NCI-H1092 (cell line): Measurements from ENCODE around the gene RBM28.

Experiments
- DNase-seq: peaks from one replicate; lab custom pipeline; 2025; lab: John Stamatoyannopoulos, UW

RBM28 gene, protein sequence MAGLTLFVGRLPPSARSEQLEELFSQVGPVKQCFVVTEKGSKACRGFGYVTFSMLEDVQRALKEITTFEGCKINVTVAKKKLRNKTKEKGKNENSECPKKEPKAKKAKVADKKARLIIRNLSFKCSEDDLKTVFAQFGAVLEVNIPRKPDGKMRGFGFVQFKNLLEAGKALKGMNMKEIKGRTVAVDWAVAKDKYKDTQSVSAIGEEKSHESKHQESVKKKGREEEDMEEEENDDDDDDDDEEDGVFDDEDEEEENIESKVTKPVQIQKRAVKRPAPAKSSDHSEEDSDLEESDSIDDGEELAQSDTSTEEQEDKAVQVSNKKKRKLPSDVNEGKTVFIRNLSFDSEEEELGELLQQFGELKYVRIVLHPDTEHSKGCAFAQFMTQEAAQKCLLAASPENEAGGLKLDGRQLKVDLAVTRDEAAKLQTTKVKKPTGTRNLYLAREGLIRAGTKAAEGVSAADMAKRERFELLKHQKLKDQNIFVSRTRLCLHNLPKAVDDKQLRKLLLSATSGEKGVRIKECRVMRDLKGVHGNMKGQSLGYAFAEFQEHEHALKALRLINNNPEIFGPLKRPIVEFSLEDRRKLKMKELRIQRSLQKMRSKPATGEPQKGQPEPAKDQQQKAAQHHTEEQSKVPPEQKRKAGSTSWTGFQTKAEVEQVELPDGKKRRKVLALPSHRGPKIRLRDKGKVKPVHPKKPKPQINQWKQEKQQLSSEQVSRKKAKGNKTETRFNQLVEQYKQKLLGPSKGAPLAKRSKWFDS

DNA sequence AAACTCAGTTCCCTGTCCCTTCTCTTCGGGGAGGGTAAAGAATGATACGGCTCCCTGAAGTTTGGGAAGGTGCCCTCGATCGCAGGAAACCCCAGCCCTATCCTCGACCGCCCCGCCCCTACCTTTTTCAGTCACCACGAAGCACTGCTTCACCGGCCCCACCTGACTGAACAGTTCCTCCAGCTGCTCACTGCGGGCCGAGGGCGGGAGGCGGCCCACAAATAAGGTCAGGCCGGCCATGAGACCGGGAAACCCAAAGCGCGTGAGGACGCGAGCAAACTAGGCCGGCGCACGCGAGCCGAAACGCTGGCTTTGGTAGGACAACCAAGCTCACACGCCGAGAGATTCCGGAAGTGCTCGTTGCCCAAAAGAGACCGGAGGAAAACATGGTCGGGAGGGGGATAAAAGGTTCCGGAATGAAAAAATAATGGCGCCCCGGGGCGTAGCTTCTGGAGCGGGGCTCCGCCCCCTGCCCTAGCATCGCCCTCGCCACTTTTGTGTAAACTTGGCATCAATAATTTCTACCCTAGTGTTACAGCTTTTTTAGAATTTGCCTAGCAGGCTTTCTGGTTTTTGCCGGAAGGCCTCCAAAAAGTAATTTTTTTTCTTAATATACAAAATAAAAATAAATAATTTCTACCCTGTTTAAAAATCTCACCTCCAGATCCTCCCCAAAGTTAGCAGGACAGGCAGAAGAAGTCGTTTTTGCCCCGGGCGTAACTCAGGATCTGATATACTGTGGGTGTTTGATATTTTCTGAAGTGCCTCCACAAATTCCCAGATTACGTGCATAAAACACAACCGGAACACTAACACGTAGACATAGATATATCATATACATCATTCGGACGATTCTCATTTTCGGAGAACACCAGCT lies at the start of gene RBM28:
Gene RBM28 (minus strand): TSS at position 355 of the 877 bp plus-strand sequence. CDS start 115 bp downstream, at position 240.
- peak; percentile 95 for DNase-seq

DNA sequence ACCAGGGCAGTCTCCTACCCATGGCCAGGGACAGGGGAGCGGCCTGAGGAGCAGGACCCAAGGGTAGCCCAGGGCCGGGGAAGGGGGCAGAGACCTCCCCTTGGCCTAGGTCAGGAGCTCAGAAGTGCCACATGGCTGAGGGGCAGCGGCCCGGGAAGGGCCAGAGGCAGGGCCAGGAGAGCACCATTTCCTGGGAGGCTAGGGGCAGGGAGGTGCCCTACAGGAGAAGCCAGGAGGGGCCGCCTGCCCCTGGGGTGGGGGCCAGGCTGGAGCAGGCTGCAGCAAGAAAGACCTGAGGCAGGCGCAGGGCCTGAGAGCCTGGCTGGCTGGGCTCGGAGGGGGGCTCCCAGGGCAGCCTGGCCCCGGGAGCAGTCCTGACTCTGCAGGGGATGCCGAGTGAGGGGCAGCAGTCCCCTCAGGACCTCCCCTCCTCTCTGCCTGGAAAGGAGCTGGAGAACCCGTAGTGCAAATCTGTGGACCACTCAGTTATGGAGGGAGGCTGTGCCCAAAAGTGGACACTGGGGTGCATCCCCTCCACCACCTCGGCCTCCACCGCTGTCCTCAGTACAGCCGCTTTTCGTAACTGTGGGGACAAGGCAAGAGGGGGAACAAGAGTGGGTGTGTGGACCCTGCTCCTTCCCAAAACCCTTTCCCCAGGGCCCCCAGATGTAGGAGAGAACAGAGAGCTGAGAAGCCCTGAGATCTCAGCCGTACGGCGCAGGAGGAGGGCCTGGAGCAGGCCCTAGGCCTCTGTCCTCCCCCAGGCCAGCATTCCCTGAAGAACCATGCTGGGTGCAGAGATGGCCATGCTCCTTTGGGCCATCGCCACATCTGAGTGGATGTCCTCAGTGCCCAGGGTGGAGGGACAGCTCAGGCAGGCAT lies 49.0 kb upstream of the RBM28 start:
- no peak for DNase-seq

DNA sequence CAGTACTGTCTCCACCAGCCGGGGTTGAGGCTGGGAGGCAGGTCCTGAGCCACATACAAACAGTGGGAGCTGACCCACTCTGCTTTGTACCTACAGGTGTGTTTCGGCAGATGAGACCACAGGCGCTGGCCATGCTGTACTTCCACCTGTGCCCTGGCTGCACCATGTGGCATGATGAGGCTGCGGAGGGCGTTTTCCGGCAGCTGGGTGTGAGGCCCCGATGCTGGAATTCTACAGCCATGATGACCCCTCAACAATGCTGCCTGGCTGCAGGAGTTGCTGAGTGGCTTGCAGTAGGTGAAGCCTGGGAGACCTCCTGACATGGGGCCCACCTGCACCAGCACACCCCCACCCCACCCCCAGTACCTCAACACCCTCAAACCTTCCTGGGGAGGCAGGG lies 48.1 kb upstream of the RBM28 start:
- no peak for DNase-seq

DNA sequence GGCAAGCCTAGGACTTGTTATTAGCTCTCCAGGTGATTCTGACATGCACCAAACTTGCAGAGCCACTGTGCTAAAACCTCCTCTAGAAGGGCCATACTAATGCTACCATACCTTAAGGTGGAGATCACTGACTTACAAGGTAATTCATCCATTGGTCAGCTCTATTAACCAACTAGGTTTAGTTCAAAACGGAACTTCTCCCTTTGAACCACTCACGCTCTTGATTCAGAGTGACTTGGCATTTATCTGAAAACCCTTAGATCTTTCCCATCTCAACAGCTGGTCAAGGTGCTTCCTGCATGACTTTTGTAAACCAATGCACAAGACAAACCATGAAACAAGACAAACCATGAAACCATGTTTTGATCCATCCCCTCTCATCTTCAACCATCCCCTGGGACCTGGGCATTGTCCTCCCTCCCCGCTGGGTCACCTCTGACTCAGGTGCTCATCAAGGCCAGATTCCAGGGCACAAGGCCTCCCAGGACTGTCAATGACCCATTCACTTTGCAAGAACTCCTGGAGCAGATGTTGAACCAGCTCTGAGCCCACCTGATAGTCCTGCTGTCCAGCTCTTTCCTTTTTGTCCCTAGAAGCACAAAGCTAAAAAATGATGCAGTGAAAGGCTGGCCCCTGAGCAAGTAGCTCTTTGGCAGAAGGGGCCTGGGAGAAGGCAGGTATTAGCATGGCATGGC lies 47.3 kb upstream of the RBM28 start:
- no peak for DNase-seq

DNA sequence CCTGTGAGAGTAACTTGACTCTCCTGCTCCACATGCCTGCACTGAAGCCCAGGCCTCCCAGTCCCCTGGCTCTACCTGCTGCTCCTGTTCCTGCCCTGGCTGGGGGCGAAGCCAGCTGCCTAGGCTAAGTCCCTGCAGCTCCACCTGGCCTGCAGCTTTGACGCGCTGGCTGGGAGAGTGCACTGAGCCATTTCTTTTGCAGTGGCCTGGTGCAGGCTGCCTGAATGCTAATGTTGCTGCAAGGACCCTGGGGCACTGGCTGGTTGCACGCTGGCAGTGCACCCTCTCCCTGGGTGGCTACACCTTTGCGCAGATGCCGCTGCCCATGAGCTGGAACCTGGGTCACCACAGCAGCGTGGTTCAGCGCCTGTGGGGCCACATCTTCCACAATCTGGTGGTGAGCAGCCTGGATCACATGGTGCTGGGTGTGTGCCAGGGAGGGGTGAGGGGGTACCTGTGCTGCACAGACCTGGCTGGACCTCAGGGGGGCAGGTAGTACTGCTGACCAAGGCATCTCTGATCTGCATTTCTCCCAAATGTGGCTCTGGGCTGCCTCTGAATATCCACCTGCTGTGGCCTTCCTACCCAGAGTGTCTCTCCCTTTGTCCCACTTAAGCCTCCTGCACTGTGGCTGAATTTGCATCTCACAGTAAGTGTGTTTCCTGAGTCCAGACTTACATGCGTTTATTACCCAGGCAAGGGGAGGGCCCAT lies 46.1 kb upstream of the RBM28 start:
- no peak for DNase-seq

DNA sequence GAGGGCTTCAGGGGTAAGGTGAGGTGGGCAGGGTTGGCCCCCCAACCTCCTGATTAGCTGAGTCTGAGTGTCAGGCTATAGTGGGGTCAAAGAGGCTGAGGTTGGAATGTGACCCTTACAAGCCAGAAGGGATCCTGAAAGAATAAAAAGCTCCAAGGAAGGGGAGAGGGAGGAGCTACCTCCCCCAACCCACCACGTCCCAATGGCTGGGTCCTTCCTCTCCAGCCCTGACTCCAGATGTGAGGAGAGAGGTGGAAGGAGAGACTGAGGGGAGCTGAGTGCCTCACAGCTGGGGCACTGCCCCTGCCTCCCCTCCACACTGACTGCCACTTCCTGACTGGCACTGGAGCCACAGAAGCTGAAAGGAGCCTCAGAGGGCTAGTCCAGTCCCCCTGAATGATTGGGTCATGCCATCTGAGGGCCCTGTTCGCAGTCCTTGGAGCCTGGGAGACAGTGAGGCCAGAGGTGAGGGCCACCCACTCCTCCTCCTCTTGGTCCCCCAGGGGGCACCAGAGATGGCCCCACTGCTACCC lies 45.4 kb upstream of the RBM28 start:
- DNase-seq = no peak

GRCh38 chr7:128388145-128388485 lies 44.4 kb upstream of the RBM28 start:
- DNase-seq = no peak

GRCh38 chr7:128387216-128388144 lies 43.8 kb upstream of the RBM28 start:
- DNase-seq = peak; percentile 73

DNA sequence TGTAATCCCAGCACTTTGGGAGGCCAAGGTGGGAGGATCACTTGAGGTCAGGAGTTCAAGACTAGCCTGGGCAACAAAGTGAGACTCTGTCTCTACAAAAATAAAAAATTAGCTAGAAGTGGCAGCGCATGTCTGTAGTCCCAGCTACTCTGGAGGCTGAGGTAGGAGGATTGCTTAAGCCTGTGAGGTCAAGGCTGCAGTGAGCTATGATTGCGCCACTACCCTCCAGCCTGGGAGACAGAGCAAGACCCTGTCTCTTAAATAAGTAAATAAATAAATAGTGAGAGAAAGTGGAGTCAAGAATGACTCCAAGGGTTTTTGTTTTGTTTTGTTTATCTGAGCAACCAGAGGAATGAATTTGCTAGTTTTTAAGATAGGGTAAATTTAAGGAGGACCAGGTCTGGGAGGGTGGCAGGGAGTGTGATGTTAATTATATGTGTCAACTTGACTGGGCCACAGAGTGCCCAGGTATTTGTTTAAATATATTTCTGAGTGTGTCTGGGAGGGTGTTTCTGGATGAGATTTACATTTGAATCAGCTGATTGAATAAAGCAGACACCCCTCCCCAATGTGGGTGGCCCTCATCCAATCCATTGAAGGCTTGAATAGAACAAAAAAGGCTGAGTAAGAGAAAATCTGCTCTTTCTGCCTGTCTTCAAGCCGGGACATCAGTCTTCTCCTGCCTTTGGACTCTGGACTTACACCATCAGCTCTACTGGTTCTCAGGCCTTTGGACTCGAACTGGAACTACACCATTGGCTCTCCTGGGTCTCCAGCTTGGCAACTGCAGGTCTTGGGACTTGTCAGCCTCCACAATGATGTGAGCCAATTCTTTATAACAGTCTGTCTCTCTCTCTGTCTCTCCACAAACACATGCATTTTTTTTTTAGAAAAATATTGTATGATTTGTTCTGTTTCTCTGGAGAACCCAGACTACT lies 42.5 kb upstream of the RBM28 start:
- DNase-seq = no peak

DNA sequence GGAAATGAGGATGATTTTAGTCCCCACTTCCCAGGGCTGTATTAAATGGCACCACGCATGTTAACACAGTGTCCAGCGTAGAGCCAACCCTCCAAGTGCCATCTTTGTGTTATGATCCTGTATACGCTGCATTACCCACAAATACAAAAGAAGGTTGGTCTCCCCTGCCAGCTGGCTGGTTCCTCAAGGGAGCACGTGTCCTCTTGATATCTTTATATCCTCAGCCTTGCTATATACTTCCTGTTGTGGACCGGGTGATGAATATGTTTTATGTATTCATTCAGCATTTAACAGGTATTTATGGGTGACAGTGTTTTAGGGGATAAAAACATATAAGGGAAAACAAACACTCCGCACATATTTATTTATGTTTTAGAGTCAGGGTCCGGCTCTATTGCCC lies 41.0 kb upstream of the RBM28 start:
- DNase-seq = no peak

DNA sequence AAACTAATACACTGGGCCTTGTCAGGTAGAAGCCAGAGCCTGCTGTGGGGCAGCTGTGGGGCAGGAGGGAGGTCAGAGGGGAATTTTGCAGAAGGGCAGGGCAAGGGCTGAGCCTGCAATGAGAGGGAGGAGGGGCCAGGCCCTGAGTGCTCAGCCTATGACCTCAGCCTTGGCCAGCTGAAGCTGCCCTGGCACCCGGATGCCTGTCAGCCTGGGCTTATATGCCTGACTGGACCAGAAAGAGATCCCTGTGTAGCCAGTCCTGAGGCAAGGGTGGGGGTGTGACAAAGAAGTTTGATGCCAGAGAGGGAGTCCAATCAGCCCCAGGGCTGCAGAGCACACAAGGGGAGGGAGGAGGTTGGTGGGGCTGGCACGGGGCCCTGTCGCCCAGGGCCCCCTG lies 40.1 kb upstream of the RBM28 start:
- DNase-seq = no peak

DNA sequence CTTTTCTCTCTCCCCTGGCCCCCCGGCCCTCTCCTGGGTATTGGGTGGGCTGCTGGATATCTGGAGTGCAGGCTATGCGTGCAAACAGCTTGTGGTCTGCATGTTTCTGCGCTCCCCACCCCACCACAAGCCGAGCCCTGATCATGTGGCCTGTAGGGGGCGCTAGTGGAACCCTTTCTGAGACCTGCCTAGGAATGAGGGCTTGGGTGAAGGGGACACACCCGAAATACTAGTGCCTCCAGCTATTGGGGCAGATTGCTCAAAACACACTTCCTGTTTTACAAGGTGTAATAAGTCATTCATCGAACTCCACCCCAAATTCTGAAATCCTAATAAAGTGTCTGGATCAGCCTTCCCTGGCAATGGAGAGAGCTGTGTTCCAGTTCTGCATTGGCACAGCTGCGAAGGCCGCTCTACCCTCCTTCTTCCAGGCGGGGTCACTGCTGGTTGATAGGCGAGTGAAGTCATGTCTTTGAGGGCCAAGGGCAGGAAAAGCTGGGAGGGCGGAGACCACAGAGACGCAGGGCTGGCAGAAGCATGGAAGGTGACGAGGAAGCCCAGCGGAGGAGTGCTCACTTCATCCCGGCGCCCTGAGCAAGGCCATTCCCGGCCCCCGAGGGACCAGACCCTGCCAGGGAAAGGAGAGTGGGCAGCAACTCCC lies 37.6 kb upstream of the RBM28 start:
- DNase-seq = no peak

DNA sequence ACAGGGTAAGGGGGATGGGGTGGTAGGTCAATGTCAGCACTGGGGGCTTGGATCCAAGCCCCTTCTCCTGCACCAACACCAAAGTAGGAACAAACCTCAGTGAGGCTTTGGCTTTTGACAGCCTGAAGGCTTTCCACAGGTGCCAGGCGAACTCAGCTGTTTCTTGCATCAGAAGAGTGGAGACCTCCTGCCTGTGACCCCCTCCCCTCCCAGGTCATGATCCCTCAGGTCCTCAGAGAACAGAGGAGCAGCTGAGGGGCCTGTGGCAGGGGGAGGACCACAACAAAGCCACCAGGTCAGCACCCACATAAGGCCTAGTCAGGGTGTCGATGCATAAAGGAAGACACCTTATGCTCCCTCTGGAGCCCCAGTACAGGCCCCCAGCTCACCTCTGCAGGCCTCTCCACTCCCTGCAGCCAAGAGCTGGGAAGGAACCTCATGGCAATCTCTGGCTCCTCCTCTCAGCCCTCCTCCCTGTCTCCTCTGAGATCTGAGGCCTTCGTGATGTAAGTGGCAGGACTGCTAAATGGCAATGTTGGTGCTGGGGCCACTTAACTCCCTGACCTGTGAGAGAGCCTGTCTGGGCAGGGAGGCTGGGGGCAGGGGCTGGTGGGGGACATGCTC lies 36.9 kb upstream of the RBM28 start:
- DNase-seq = no peak

DNA sequence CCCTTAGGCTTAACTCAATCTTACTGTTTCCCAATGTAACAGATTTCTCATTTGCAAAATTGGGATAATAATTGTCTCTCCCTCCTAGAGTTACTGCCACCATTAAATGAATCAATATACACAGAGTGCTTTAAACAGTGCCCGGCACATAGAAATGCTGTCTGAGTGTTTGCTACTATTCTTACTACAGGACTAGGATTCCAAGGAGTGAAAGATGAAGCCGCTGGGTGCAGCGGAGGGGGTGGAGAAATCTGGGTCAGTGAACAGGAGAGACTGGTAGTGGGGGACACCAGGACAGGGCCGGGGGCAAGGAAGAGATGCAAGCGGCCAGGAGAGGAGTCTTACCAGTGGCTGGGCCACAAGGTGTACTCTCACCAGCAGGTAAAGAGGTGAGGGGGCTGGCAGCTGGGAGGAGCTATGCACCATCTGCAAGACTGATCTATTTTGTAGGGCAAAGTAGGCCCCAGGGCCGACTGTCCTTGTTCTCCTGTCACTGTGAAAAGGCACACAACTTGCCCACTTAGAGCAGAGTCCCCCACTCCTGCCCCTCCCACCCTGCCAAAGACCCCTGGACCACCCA lies 36.3 kb upstream of the RBM28 start:
- no peak for DNase-seq

DNA sequence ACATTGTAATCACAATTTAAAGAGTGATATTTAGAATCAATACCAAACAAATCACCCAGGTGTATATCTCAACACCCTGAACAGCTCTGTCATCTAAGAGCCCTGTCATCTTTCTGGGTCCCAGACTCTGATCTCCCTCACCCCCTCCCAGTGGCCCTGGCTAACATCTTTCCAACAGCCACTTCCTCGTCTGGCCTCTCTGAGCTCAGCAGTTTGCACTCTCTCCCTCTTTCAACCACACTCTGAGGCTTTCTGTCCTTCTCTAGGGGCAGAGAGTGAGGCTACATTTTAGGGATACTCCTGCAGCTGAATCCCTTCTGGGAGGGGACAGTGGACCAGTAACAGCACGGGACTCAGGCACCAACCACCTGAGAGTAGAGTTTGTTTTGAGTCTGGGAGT lies 34.9 kb upstream of the RBM28 start:
- no peak for DNase-seq

GRCh38 chr7:128376077-128376476 lies 32.4 kb upstream of the RBM28 start:
- no peak for DNase-seq
